Effector memory CD8-positive, alpha-beta T cell (primary cell): Measurements from ENCODE around the gene AIFM1.
"Not testable (repeated sequence)": the region's sequence is repeated elsewhere in the genome, so short reads cannot be mapped to it uniquely, and the experiment has no call there.

Experiments used
- ATAC-seq: fragments of 150-1000 bp; cut with Tn5 transposase; replicated peaks from 2 replicates; pipeline ENCODE4 v1.10.0; 2021; ENCODE audit warnings: mild to moderate bottlenecking, moderate library complexity
- DNase-seq, 3 experiments: peaks; one replicate each; pipeline ENCODE4 v3.0.0; 2021
- H3K27ac Mint-ChIP-seq, 2 donors: one replicate each; pipeline ENCODE4 v1.8.0; 2022; ENCODE audit warnings: mild to moderate bottlenecking in 2 of 2, mixed read lengths in 2 of 2, moderate library complexity in 2 of 2
- H3K27me3 Mint-ChIP-seq, 2 donors: one replicate each; pipeline ENCODE4 v1.8.0; 2022; ENCODE audit warnings: mixed read lengths in 2 of 2
- H3K36me3 Mint-ChIP-seq: one replicate; pipeline ENCODE4 v1.8.0; 2022; ENCODE audit warnings: mild to moderate bottlenecking, moderate library complexity, mixed read lengths; ENCODE audit not compliant: insufficient read depth
- H3K4me1 Mint-ChIP-seq, 2 donors: one replicate each; pipeline ENCODE4 v1.8.0; 2022; ENCODE audit warnings: low read depth in 2 of 2, mixed read lengths in 2 of 2
- H3K4me3 Mint-ChIP-seq, 2 donors: one replicate each; pipeline ENCODE4 v1.8.0; 2022; ENCODE audit warnings: mild to moderate bottlenecking in 2 of 2, mixed read lengths in 2 of 2, moderate library complexity in 2 of 2
- H3K9me3 Mint-ChIP-seq, 2 donors: one replicate each; pipeline ENCODE4 v1.8.0; 2022; ENCODE audit warnings: mixed read lengths in 2 of 2

The AIFM1 gene

DNA sequence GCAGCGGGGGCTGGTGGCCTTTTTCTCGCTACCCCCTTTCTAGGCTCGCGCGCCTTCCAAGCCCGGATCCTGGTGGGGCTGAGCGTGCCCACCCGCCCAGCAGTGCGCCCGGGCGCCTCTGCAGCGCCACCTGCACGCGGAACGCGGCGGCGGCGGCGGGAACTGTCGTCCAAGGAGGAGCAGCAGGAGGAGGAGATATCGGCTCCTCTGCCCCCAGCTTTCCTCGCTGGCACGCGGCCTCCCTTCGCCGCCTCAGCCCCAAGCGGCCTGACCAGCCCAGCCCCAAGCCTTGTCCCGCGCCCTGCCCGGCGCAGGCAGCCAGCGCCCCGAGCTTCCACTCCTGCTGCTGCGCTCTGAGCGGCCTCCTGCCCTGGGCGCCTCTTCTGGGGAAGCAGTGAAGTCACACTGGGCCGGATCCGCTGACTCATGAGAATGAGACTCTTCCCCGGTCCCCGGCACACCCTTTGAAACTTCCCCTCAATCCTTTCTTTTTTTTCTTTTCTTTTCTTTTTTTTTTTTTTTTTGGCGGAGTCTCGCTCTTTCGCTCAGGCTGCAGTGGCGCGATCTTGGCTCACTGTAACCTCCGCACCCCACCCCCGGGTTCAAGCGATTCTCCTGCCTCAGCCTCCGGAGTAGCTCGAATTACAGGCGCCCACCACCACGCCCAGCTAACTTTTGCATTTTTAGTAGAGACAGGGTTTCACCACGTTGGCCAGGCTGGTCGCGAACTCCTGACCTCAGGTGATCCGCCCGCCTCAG is 44.7 kb downstream of the AIFM1 start:
- H3K36me3 Mint-ChIP-seq: peaks cover 3% of the 10 kb centered on the region
- H3K27me3 Mint-ChIP-seq: no peaks in the 10 kb centered on the region
- H3K27ac Mint-ChIP-seq: no peak overlapping the region
- peak; percentile 57 to 67 (median 66) for DNase-seq
- ATAC-seq: peak; percentile 88
- H3K4me1 Mint-ChIP-seq: peaks cover 10 to 11% of the 10 kb centered on the region in 2 donors
- H3K9me3 Mint-ChIP-seq: no peaks in the 10 kb centered on the region
- H3K4me3 Mint-ChIP-seq: peak overlapping the region; percentile 75 to 79

DNA sequence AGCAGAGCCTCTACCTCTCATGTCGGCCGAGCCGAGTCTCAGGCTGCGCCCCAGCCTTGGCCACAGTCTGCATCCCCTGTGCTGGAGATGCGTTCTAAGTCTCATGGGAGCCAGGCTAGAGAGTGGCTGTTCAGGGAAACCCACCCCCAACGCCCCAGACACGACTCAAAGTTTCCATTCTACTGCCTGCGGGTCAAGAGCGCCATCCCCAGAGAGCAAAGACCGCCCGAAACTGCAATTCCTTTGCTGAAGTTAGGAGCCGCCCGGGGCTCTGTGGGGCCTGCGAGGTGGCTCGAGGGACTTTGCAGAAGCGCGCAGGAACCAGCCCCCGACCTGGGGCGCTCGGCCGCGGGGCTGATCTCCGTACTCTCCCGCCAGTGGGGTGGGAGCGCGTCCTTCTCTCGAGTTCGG is 45.3 kb downstream of the AIFM1 start:
- Mint-ChIP-seq H3K4me1 (peaks cover 10 to 11% of the 10 kb centered on the region in 2 donors), H3K27ac (no peak overlapping the region), H3K27me3 (no peaks in the 10 kb centered on the region), H3K9me3 (no peaks in the 10 kb centered on the region), H3K4me3 (peak overlapping the region; percentile 75 to 79), H3K36me3 (peaks cover 3% of the 10 kb centered on the region)
- ATAC-seq (peak; percentile 47), DNase-seq (no peak)

- DNase-seq (no peak), ATAC-seq (no peak)
- peaks cover 10 to 13% of the 10 kb centered on the region in 2 donors for H3K4me1 Mint-ChIP-seq
- H3K9me3 Mint-ChIP-seq: no peaks in the 10 kb centered on the region
- peaks cover 4% of the 10 kb centered on the region for H3K36me3 Mint-ChIP-seq
- peak overlapping the region in 1 of 2 donors; percentile 86 for H3K27ac Mint-ChIP-seq
- no peaks in the 10 kb centered on the region for H3K27me3 Mint-ChIP-seq
- H3K4me3 Mint-ChIP-seq: peak overlapping the region; percentile 75 to 79
These were observed 46.2 kb downstream of the AIFM1 start for GRCh38 chrX:130119312-130119898.

DNA sequence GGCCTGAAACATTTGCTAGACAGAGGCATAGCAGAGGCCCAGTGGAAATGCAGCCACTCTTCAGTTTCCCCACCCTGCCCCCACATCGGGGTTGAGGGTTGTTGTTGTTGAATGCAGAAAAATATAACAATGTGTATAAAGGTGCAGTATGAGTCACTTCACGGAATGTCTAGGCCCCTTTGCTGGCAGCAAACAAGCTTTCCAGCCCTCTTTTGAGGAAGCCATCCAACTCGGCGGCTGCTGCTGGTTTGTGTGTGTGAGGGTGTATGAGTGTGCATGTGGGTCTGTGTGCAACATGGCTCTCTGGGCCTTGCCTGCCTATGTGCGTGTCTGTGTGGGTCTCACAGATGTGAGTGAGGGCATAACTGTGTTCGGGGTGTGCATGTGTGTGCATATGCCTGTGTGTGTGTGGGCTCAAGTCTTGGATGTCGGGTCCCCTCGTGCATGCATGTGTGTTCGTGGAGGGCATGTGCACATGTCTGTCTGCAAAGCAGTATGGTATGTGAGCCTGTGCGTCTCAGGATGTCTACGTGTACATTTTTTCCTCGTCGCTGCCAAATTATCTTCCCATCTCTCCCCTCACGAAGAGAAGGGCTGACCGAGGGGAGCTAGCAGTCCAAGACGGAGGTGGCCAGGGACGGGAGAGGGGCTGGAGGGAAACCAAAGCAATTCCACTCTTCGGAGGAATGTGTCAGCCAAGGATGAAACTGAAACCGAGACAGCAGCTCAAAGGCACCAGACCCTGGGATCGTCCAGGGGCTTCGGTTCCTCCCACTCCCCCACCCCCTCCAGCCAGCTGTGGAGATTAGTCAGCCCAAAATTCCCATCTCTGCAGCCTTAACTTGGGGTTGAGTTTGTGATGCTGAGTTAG is 47.0 kb downstream of the AIFM1 start:
- peak overlapping the region; percentile 58 to 86 for H3K27ac Mint-ChIP-seq

GRCh38 chrX:130117166-130117565 is 48.5 kb downstream of the AIFM1 start:
- Mint-ChIP-seq H3K36me3 (peaks cover 9% of the 10 kb centered on the region), H3K27me3 (no peaks in the 10 kb centered on the region), H3K4me1 (peaks cover 10 to 15% of the 10 kb centered on the region in 2 donors)

More for the DNA sequence above, 47.0 kb downstream of the AIFM1 start:
- Mint-ChIP-seq H3K36me3 (peaks cover 9% of the 10 kb centered on the region), H3K9me3 (no peaks in the 10 kb centered on the region), H3K27me3 (no peaks in the 10 kb centered on the region), H3K4me1 (peaks cover 10 to 15% of the 10 kb centered on the region in 2 donors), H3K4me3 (peak overlapping the region; percentile 63 to 75)
- DNase-seq (no peak), ATAC-seq (peak; percentile 10)

DNA sequence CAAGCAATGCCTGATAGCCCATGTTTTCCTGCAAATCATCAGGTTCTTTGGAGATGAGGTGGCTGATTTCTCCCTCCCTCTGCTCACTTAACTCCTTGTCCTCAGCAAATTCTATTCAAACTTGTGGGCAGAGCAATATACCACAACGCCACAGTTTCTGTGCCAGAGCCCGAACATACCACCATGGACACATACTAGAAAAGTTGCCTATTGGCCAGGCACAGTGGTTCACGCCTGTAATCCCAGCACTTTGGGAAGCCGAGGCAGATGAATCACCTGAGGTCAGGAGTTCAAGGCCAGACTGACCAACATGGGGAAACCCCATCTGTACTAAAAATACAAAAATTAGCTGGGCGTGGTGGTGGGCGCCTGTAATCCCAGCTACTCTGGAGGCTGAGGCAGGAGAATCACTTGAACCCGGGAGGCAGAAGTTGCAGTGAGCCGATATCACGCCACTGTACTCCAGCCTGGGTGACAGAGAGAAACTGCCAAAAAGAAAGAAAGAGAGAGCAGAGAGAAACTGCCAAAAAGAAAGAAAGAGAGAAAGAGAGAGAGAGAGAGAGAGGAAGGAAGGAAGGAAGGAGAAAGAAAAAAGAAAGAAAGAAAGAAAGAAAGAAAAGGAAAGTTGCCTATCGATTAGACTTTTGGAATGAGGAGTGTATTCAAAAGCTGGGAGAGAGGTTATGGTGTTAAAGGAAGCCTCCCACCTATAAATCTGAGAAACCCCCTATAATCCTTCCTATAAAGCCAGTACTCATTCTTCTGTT is 50.3 kb downstream of the AIFM1 start:
- H3K36me3 Mint-ChIP-seq, H3K27me3 Mint-ChIP-seq, H3K27ac Mint-ChIP-seq, ATAC-seq, DNase-seq, H3K4me3 Mint-ChIP-seq, H3K9me3 Mint-ChIP-seq: not testable (repeated sequence)
- peaks cover 10 to 14% of the 10 kb centered on the region in 2 donors for H3K4me1 Mint-ChIP-seq

More at GRCh38 chrX:130117166-130117565, 48.5 kb downstream of the AIFM1 start:
- Mint-ChIP-seq H3K9me3 (no peaks in the 10 kb centered on the region), H3K27ac (peak overlapping the region; percentile 38 to 86), H3K4me3 (no peak overlapping the region)
- no peak for ATAC-seq
- DNase-seq: no peak

- no peak for DNase-seq
These were observed 51.5 kb downstream of the AIFM1 start for GRCh38 chrX:130114141-130114588.

DNA sequence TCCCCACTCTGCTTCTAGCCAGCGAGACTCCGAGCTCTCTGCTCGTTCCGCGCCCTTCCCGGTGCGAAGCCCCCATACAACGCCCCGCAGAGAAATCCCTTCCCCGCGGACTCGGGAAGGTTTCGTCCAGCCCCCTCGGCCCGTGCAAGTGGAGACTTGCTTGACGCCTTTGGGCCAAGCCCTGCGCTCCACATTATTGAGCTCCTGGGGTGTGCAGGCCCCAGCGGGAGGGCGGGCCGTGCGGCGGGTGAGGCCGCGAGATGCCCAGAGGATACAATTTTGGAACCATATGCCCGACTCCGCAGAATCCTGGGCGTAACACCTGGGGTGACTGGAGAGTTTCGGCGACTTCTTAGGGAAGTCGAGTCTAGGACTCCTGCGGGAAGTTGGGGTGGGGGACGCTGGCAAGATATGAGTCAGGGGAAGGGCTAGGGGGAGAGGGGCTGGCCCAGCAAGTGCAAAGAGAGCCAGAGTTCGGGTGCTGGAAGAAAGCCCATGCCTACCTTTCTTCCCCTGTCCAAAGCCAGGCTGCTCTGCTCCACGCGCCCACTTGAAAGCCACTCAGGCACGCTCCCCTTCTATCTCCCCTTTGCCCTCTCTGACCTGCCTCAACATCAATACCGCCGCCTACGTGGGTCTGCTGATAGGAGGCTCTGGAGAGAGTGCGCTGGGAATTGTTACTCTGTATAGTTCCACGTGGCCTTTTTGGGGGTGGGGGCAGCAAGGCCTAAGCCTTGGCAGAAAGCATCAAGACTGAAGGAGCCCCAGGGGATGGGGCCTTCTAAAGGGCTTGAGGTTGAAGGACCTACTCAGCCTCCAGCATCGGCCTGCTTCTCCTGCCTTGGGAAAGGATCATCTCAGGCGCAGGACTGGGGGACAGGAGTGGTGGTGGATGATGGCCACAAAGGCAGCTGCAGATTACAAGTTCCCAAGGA is 54.2 kb downstream of the AIFM1 start:
- Mint-ChIP-seq H3K4me3 (peak overlapping the region; percentile 51 to 71), H3K4me1 (peaks cover 14 to 19% of the 10 kb centered on the region in 2 donors), H3K36me3 (peaks cover 16% of the 10 kb centered on the region), H3K27me3 (no peaks in the 10 kb centered on the region), H3K9me3 (no peaks in the 10 kb centered on the region), H3K27ac (peak overlapping the region; percentile 26 to 54)
- no peak for DNase-seq
- no peak for ATAC-seq

More at GRCh38 chrX:130114141-130114588, 51.5 kb downstream of the AIFM1 start:
- H3K4me3 Mint-ChIP-seq: no peak overlapping the region
- H3K36me3 Mint-ChIP-seq: peaks cover 10% of the 10 kb centered on the region
- no peaks in the 10 kb centered on the region for H3K9me3 Mint-ChIP-seq
- peaks cover 5 to 10% of the 10 kb centered on the region in 2 donors for H3K4me1 Mint-ChIP-seq
- no peak overlapping the region for H3K27ac Mint-ChIP-seq
- no peak for ATAC-seq
- no peaks in the 10 kb centered on the region for H3K27me3 Mint-ChIP-seq

- Mint-ChIP-seq H3K27me3 (no peaks in the 10 kb centered on the region), H3K36me3 (peaks cover 22% of the 10 kb centered on the region), H3K9me3 (no peaks in the 10 kb centered on the region), H3K27ac (peak within 1 kb of the TSS; percentile 41 to 89), H3K4me3 (peak within 1 kb of the TSS; percentile 90 to 93), H3K4me1 (peaks cover 20 to 27% of the 10 kb centered on the region in 2 donors)
- ATAC-seq: peak; percentile 76
- peak; percentile 37 to 43 (median 38) for DNase-seq
These were observed 55.0 kb downstream of the AIFM1 start, which contains the start of gene ELF4 for GRCh38 chrX:130110379-130111219. TSS of gene ELF4 (minus strand) at chrX:130110497. CDS start at chrX:130081330, 29,167 bp downstream.

DNA sequence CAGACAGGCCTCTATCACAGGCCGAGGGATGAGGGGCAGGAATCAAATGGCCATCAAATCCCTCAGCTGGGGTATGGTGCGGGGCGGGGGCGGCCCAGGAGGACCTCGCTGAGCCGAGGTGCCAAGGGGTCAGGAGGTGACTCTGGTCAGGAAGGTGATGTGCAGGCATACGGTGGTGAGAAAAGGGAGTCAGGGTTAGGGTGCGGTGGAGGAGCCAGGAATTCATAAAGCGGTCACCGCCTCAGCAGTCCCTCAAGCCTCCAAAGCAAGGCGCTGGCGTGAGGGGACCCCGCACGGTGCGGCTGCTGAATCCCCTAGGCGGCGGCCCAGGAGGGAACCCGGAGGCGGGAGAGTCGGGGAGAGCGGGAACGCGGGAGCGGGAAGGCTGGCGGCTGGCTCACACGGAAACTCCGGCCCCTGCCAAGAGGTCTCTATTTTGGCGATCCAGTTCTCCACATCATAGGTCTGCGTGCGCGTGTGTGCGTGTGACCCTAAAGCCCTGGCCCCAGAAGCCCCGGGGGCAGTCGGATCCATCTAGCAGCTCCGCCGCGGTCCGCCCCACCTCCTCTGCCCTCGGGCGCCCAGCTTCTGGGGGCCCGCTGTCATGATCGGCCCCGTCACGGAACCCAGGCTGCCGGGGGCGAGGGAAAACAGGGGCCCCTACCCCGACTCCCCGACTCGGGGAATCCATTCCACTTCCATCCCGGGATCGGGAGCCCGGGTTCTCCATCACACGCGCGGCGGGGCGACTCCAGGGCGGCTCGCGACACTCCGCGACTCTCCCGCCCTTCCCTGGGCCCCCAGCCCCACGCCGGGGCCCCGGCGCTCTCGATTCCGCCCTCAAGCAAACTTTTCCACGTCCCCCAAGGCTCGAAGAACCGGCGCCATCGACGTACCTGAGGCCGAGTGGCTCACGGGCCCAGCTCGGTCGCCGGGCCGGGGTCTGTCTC is 55.9 kb downstream of the AIFM1 start:
- H3K9me3 Mint-ChIP-seq: no peaks in the 10 kb centered on the region
- H3K4me1 Mint-ChIP-seq: peaks cover 26 to 33% of the 10 kb centered on the region in 2 donors
- H3K27me3 Mint-ChIP-seq: no peaks in the 10 kb centered on the region
- H3K4me3 Mint-ChIP-seq: peak overlapping the region; percentile 90 to 93
- ATAC-seq (peak; percentile 9), DNase-seq (no peak)
- peak overlapping the region; percentile 41 to 89 for H3K27ac Mint-ChIP-seq
- H3K36me3 Mint-ChIP-seq: peaks cover 23% of the 10 kb centered on the region
